ENCODE results near the gene MYOF.
"Not testable (repeated sequence)": the region's sequence is repeated elsewhere in the genome, so short reads cannot be mapped to it uniquely, and the experiment has no call there.

Gene MYOF

DNA sequence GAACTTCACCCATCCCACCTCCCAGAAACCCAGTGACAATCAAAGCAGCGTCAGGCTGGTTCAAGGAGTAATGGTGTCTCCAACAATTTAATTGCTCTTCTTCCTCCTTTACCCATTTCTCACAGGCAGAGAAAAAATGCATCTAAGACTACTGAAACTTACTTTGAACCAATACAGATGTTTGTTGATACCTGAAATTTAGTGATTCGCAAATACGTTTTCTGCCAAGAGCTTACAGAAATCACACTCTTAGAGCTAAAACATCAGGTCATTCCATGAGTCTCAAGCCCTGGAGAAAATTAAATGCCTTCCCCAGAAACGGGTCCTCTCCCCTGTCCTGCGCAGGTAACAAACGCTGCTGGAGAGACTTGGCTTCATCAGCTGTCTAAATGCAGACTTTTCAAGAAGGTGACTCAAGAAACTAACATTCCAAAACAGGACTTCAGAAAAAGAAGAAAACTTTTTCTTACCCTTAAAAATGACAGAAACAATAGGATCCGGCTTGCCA, 443 bp downstream of the MYOF start:
- no peak for DNase-seq

DNA sequence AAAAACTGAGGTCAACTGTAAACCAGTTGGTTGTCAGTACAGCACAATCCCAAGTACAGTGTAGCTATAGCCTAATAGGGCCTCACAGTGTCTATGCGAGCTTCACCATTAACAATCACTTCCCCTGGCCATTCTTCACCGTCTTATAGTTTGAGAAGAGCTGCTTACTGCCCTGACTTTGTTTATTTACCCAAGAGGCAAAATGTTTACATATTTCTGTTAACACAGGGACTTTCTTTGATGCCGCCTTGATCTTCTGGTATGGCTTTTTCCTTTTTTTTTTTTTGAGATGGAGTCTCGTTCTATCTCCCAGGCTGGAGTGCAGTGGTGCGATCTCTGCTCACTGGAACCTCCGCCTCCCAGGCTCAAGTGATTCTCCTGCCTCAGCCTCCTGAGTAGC, 3.3 kb downstream of the MYOF start:
- no peak for DNase-seq

DNA sequence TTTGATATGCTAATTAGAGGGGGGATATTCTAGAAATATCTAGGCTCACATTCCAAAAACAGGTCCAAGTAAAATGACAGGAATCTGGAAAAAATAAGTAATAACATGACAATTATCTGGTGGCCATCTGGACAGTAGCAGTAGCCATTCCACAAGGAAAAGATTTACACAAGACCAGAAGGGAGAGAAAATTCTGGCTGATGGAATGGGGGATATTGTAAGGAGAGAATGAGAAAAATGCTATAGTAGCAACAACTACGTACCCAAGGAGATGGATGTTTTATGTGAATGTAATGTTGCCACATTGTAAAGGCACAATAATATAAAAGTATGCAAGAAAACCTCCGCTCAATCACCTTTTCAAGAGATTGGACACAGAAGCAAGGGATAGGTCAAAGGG, 5.4 kb downstream of the MYOF start:
- DNase-seq: no peak

DNA sequence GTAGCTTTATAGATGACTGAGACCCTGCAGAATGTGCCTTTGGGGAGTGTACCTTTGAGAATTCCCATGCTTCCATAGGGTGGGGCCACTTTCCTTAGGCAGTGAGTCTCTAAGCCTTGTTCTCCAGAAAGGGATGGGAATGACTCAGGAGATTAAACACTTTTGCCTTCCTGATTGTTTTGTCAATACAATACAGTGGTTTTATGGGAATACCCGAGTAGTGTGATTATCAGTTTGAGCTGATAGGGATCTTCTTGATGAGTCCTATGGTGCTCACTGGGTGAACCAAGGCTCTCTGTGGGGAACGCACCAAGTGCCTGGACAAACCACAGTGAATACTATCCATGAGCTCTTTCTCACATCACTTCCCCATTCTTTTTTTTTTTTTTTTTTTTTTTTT, 6.3 kb downstream of the MYOF start:
- DNase-seq: no peak

DNA sequence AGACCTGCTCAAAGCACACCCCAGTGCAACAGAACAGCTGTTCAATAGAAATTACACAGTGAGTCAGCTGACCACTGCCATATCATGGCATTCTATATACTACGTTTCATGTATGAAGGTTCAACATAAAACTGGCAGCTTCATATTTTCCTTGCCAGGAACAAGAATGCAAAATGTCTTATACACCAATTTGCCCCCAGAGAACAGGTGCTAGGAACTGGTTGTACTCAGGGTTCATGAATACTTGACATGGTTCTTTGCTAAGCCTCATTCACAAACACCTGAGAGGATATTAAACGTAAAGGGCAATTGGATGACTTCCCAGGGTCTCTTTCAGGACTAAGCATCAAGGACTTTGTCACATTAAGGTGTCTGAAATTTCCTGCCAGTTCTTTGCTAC, 6.9 kb downstream of the MYOF start:
- no peak for DNase-seq

DNA sequence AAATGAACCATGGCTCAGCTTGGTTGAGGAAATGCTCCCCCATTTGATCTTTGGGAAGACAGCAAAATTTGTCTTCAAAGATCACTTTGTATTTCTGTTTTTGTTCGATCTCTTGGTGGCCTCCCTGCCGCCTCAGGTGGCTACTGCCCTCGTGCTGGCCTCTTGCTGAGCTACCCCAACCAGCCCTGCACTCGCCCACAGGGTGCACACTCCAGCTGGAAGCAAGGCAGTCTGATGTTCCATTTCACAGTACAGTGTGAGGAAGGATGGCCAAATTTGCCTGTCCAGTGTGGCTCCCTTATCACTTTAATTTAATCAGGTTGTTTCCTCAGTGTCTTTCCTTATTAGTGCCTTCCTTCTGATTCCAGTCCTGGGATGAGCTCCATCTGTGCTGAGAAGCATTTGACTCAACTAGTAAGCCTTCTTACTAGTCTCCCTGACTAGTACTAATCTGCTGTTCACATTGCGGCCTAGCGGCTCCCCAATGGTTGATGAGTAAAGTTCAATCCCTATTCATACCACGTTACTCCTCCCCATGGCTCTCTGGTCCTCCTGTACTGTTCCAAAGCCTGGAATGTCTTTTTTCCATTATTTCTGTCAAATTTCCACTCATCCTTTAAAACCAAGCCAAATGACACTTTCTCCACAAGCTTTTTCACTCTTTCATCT, 8.2 kb downstream of the MYOF start:
- no peak for DNase-seq

DNA sequence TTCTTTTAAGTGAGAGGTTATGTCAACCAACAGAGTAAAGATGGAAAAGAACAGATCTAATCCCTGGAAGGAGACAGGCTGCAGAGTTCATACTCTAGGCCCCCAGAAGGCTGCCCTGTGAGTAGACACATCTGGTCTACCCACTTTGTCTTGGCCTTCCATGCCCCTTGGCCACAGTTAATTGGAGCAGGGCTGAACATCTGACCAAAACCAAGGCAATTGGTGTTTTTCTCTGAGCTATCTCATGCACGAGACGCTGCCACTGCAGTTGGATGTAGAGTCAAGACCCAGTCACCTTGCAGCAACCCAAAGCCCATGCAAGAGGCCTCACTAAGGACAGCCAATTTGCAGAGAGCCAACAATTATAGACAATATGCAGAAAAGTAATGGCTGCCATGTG, 9.0 kb downstream of the MYOF start:
- DNase-seq: no peak

DNA sequence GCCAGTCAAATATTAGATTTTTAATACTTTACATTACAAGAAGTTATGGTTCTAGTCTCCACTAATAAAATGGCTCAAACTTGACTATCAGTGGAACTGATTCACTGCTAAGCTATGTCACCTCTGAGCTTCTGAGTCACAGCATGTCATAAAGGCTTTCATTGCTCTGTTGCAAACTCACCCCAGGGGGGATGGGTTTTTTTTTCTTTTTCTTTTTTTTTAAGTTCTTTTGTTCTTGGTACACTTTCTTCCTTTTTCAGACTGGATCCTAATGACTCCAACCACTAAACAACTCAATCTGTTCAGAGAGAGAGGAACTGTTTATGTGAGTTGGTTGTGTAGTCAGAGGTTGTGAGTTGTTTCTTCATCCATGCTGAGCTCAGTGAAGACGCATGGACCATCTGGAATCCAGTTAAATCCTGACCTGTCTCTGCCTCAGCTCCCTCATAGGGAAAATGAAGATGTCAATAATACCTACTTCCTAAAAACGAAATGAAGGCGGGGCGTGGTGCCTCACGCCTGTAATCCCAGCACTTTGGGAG, 11.0 kb downstream of the MYOF start:
- no peak for DNase-seq

DNA sequence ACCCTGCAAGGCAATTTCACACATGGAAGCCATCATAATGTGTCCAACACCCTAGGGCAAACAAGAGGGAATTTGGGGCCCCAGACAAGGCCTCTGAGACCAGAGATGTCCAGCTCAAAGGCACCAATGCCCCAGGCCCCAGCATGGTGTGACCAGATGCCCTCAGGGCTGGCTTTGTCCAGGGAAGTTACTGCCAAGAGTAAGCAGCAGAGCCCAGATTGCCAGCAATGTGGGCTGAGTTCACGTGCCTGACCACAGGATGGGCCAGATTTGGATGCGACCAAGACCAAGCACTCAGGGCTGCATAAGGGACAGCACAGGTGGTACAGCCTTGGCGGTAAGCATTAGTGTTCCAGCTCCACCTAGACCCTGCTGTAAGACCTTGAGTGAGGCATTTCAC, 12.7 kb downstream of the MYOF start:
- no peak for DNase-seq

DNA sequence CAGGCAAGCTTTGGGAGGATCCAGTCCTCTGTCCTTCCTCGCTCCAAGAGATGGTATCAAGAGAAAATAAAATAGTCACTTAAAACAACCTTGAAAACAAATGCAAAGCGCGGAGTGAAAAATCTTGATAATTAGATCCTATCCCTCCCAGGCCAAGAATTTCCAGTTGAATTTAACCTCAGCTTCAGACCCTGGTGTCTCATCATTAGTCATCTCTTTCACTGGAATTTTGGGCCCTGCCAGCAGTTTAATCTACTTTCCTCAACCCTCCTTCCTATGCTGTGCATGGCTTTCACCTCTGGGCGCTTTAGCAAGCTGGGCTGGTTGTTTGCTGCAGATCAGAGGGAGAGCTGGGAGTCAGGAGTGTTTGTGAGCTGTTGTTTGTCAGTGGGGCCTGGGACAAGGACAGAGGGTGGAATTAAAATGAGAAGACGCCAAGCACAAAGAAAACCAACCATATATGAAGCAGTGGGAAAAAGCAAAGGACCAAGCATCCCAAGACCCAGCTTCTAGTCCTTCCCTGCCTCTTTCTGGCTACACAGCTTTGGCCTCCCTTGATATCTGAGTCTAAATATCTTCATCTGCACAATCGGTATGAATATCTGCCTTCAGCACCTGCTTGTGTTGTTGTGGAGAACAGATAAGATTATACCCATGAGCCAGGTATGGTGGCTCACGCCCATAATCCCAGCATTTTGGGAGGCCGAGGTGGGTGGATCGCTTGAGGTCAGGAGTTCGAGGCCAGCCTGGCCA, 13.5 kb downstream of the MYOF start:
- DNase-seq: no peak

DNA sequence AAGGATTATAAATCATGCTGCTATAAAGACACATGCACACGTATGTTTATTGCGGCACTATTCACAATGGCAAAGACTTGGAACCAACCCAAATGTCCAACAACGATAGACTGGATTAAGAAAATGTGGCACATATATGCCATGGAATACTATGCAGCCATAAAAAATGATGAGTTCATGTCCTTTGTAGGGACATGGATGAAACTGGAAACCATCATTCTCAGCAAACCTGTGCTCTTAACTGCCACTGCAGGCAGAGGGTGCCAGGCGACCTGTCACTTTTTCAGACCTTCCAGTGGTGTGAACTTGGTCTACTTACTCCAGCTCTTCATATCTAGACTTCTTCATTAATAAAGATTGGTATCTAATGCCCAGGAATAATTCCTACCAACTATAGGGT, 14.5 kb downstream of the MYOF start:
- not testable (repeated sequence) for DNase-seq

DNA sequence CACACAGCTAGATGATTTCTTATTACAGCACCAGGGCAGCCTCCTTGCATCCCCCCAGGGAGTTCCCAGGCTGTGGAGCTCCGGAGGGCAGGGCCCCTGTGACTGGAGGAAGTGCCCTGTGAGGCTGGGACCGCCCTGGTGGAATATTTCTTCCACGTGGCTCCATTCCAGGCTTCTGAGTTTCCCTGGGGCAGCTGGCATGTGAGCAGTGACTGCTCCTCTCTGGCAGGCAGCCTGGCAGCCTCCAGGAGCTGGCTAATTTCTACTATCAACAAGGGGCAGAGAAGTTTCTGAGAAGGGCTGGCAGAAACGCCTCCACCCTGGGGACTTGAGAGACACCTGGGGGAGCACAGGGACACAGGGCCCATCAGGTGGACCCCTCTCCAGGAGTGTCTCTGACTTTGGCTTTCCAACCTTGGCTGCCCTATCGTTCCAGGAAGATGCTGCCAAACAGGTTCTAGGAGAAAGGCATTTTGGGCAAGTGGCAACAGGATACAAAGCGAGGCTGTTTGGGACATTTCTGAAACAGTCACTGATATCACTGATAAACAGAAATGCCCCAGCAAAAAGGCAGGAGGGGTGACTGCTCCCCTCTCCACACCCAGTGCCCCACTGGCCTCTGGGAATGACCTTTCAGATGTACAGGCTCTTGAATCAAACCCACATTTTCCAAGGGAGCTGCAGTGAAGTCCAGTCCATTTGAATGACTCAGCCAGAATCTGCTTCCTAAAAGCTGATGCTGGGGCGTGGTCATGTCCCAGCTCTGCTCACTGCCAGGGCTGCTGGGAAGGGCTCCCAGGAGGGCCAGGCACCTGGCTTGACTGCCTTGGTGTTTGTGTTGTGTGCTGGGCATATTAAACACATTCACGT, 16.1 kb downstream of the MYOF start:
- no peak for DNase-seq

DNA sequence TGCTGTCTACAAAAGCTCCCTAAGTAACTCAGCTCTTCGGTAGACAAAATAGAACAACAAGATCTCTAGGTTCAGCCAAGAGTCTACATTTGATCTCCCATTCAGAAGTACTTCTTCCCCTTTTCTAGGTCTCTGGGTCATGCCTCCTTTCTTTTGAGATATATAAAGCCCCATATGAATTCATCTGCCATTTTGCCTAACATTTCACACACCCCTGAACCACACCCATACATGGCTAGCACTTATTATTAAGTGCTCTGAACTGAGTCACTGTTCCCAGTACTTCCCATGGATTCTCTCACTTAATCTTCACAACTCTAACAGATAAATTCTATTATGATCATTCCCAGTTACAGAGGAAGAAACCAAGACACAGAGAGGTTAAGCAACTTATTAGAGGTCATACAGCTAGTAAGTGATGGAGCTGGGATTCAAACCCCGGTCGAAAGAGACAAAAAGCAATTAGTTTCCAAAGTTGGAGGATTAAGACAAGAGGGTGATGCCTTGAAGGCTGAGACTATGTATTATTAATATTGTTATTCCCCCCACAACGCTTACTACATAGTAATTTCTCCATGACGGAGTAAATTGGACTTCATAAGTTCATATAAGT, 17.3 kb downstream of the MYOF start:
- DNase-seq: no peak

DNA sequence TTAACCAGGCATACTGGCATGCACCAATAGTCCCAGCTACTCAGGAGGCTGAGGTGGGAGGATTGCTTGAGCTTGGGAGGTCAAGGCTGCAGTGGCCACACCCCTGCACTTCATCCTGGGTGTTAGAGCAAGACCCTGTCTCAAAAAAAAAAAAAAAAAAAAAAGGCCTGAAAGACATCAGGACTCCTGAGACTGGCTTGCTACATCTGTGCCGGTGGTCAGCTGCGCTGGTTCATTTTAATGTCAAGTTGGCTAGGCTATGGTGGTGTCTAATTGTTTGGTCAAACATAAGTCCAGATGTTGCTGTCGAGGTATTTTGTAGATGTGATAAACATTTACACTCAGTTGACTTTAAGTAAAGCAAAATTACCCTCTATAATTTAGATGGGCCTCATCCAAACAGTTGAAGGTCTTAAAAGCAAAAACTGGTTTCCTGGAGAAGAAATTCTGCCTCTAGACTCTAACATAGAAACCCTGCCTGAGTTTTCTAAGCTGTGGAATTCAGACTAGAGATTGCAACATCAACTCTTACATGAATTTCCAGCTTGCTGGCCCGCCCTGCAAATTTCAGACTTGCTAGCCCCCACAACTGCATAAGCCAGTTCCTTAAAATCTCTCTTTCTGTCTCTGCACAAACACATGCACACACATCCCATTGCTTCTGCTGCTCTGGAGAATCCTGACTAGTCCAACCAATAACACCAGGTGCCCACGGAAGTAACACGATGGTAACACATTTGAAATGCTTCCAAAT, 18.2 kb downstream of the MYOF start:
- no peak for DNase-seq

DNA sequence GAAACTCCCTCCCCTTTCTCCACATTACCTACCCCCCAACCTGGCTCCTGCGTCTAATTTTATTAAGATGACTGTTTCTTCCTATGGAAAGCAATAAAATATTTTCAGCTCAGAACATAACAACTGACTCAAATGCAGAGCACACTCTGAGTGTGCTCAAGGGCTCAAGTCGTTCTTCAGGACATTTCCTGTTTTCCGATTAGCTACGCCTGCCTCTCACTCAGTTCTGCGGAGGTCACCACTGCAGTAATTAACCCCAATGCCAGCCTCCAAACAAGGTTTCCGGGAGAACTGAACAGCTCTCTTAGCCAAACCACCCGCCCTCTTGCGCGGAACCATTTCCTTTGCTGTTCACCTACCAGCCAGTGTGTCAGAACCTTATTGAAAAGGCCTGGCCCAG, 19.3 kb downstream of the MYOF start:
- DNase-seq: no peak

DNA sequence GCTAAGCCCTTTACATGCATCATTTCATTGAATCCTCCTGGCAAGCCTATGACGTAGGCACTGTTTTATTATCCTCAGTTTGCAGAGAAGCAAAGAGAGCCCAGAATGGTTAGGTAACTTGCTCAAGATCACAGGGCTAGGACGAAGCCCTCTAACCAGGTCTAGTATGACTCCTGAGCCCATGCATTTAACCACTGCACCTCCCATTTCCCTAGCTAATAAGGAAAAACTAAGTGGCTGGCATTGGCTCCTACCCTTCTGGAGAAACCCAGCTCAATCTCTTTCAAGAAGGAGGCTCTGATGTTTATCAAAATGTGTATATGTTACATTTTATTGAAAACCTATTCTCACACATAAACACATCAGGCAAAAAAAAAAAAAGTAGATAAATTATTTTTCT, 19.8 kb downstream of the MYOF start:
- no peak for DNase-seq

DNA sequence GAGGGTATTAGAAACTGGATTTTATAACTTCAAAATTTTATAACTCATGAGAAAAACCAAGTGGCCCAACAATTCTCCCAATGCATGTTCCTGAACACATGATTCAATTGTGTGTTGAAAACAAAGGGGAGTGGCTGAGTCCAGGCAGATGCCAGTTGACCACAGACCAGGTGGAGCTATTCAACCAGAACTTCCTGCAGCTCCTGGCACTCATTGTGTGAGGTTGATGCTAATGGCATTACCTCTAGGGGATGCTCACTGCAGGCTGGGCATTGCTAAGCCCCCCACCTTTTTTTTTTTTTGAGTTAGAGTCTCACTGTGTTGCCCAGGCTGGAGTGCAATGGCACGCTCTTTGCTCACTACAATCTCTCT, 20.3 kb downstream of the MYOF start:
- no peak for DNase-seq

DNA sequence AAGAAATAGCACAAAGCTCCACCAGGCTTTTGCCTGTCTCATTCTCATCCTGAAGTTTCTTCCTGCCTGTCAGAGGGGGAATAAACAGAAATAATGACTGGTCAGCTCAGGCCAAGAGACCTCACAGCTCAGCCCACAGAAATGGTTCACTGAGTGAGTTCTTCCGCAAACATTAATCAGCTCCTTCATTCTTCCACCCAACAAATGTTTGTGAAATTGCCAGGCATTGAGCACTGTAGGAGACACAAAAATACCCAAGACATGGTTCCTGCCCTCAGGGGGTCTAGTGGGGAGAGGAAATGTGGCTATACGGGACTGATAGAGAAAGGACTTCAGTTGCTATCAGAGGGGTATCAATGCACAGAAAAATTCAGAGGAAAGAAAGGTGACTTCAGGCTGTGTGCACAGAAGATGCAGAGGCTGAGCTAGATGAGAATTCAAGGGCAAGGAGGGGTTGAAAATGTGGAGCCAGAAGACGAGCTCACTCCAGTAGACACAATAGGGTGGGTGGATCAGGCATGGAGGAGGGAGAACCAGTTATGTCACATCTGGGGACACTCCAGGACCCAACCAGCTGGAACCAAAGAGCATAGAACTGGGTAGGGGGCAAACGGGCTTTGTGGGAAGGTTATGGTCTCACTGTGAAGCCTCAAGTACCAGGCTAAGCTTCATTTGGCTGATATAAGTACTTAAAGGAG, 20.9 kb downstream of the MYOF start:
- DNase-seq: no peak

DNA sequence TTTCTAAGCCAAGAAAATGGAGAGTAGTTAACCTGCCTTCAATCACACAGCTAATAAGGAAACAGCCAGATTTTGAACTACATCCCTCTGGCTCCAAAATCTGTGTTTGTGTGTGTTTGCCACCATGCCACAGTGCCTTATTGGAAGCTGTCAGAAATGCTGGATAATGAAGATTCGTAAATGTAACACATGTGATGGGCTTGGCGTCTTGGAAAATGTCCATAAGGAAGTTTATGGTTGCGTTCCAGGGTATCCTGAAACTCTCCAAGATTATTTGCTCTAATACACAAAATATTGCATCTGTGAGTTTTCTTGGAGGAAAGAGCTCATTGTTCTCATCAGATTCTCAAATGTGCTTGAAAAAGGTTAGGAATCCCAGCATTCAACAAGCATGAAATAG, 22.7 kb downstream of the MYOF start:
- DNase-seq: no peak

DNA sequence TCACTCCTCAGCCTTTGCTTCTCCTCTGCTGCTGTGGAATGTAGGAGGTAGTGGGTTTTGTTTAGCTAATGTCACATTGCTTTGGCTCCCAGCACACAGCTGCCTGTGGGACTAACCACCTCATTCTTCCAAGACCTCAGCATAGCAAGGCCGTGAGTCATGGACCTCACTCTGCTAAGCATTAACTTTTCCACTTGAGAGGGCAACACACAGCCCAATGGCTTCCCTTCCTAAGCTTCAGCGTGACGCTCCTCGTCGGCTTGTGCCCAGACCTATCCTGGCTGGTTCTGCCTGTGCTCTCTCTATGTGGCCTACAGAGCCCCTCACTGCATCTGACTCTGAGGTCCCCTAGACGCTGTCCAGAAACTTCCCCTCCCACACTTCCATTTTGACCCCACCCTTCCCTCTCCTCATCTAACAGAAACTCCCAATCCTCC, 23.3 kb downstream of the MYOF start:
- DNase-seq: peak; percentile 82

DNA sequence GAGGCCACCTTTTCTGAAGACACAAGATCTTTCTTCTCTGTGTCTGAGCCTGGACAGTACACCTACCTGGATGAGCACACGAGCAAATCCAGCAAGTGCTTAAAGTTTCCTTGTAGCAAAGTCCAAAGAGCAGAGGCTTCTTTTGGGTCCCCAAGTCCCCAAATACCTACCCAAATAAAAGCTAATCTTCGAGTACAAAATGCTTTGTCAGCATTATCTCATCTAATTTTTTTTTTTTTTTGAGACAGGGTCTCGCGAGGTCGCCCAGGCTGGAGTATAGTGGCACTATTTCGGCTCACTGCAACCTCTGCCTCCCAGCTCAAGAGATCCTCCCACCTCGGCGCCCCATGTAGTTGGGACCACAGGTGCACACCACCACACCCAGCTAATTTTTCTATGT, 24.6 kb downstream of the MYOF start:
- DNase-seq: no peak

DNA sequence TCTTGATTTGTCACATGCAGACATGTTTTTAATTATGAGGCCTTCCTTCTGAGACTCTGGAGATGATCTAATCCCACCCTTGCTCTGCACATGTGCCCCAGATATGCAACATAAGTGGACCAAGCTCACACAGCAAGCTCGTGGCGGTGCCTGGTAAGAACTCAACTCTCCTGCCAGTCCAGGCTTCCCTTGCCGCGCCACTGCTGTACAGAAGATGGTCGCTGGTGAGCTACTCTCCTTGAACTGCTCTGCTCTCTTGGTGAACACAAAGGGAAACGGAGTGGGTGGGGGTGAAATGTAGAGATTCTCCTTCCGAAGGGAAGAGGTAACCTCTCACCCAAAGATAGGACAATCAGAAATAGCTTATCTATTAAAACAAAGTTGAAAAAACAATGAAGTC, 25.7 kb downstream of the MYOF start:
- no peak for DNase-seq
